ENCODE measurements around the gene ZFYVE27. TPM values are rescaled to one million over a fixed set of nuclear protein-coding genes. Genes with fewer than 3 reads are reported as not detected.

ZFYVE27 gene
- total and polyA plus RNA-seq, 2 of the 4 experiments (the other 2 are of a cell fraction): 13.1 to 22.2 TPM

- H2AFZ ChIP-seq (replicated peaks; ENCODE audit: low read length, poor library complexity): no peak overlapping the region
- peaks cover 57% of the 10 kb centered on the region for H3K27me3 ChIP-seq (ENCODE audit: control insufficient read depth, insufficient read depth, low read length)
- no peaks in the 10 kb centered on the region for H4K20me1 ChIP-seq (ENCODE audit: insufficient read depth, low read length)
- no peaks in the 10 kb centered on the region for H3K36me3 ChIP-seq (ENCODE audit: control insufficient read depth, insufficient read depth, low read length)
- TF ChIP-seq RCOR1 (IDR thresholded peaks at IDR 0.05; ENCODE audit: insufficient replicate concordance, low read length) (no peak), USF2 (IDR thresholded peaks at IDR 0.05; ENCODE audit: low read depth, low read length) (no peak), POLR2A (IDR thresholded peaks at IDR 0.05; ENCODE audit: low read depth, low read length) (no peak), MXI1 (IDR thresholded peaks at IDR 0.05; ENCODE audit: borderline replicate concordance, low read depth, low read length) (no peak), CHD1 (IDR thresholded peaks at IDR 0.05; ENCODE audit: low read depth, low read length) (no peak), ELK1 (IDR thresholded peaks at IDR 0.05; ENCODE audit: borderline replicate concordance, low read depth, low read length) (no peak), MAFK (IDR thresholded peaks at IDR 0.05; ENCODE audit: low read depth, low read length) (no peak), NFE2L2 (IDR thresholded peaks at IDR 0.05; ENCODE audit: low read depth, low read length) (no peak)
- no peak overlapping the region for H3K56ac ChIP-seq (ENCODE audit: extremely low read depth, insufficient read depth, low read length)
- dilution Hi-C loops (cut with HindIII; ENCODE audit: low sequenced_read_pairs, unreplicated experiment): no loop called here
- H4K5ac ChIP-seq (ENCODE audit: low read depth, low read length): no peak overlapping the region
- BruUV-seq (replicated peaks): no TSS peak
- no peak overlapping the region for H3K23ac ChIP-seq (ENCODE audit: low read depth, low read length)
- H3K27ac ChIP-seq (ENCODE audit: insufficient read depth, low read length): no peak overlapping the region
- no peak overlapping the region for H3K4me2 ChIP-seq (ENCODE audit: low read depth, low read length)
- H2BK20ac ChIP-seq (ENCODE audit: low read depth, low read length): no peak overlapping the region
- H2BK15ac ChIP-seq (ENCODE audit: low read depth, low read length): no peak overlapping the region
- no peak overlapping the region for H3K4ac ChIP-seq (ENCODE audit: low read depth, low read length)
- intact Hi-C loops (cut with micrococcal nuclease): no loop called here
- WGBS, 2 experiments (ENCODE audit: extremely low coverage in 2 of 2, insufficient read length in 1 of 2): no CpG with 5 or more reads among the region's 5 CpGs
- no peak overlapping the region for H3K14ac ChIP-seq (replicated peaks; ENCODE audit: low read depth, low read length)
- H4K8ac ChIP-seq (ENCODE audit: low read depth in 2 of 2, low read length in 2 of 2): no peak overlapping the region
- H2AK5ac ChIP-seq (ENCODE audit: low read depth, low read length): no peak overlapping the region
- in situ Hi-C loops (cut with MboI; ENCODE audit: low sequenced_read_pairs): loop anchor here (25.0 kb wide), 1 partner anchor 252 kb away; the partner anchor contains the start of gene CRTAC1
- no peak overlapping the region for H2BK120ac ChIP-seq (ENCODE audit: low read depth, low read length)
- POLR2A ChIA-PET (ENCODE audit: unreplicated experiment): no interaction called here
- H3K4me1 ChIP-seq (ENCODE audit: control insufficient read depth, insufficient read depth, low read length): no peaks in the 10 kb centered on the region
- H3K9ac ChIP-seq (ENCODE audit: low read depth, low read length): no peak overlapping the region
- H3K18ac ChIP-seq (ENCODE audit: low read depth, low read length): no peak overlapping the region
- DNase-seq (no peak), ATAC-seq (ENCODE audit: low read depth) (no peak)
- H2AK9ac ChIP-seq (replicated peaks; ENCODE audit: low read depth, low read length, poor library complexity): no peak overlapping the region
- no peaks in the 10 kb centered on the region for H3K9me1 ChIP-seq (ENCODE audit: insufficient read depth, low read length)
- no peaks in the 10 kb centered on the region for H3K9me3 ChIP-seq (ENCODE audit: control insufficient read depth, insufficient read depth, low read length)
- CTCF ChIA-PET: no interaction called here
- no peak overlapping the region for H4K91ac ChIP-seq (ENCODE audit: insufficient read depth, low read depth, low read length)
- H3K79me1 ChIP-seq (ENCODE audit: low read depth in 1 of 2, low read length in 2 of 2): no peaks in the 10 kb centered on the region
- no peak overlapping the region for H3K4me3 ChIP-seq (ENCODE audit: insufficient read depth, low read depth, low read length)
- H2BK5ac ChIP-seq (ENCODE audit: low read depth, low read length, poor library complexity, severe bottlenecking): no peak overlapping the region
Observed at GRCh38 chr10:97785231-97785630, 48.3 kb downstream of the ZFYVE27 start.

All from IMR-90 (cell line).